SIG-M5 (cell line): Measurements from ENCODE around the gene GLI1.
"Not testable (repeated sequence)": the region's sequence is repeated elsewhere in the genome, so short reads cannot be mapped to it uniquely, and the experiment has no call there.

ENCODE experiments used
- DNase-seq: peaks from one replicate; lab custom pipeline; 2025; lab: John Stamatoyannopoulos, UW

GLI1 gene

DNA sequence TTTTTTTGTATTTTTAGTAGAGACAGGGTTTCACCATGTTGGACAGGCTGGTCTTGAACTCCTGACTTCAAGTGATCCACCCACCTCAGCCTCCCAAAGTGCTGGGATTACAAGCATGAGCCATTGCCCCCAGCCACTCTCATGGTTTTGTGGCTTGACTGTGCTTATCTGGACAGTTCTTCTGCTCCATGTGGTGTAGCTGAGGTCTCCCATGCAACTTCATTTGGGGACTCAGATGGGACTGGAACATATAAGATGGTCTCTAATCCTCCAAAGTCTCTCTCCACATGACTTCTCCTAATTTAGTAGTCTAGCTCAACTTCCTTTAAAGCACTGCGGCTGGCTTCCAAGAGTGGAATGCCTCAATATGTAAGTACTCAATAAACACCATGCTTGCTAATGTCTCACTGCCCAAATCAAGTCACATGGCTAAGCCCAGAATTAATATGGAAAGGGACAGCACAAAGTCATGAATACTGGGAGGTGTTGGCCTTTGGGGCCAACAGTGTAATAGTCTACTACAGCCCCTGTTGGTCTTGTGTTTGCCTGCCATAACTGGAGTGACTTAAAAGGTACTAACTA lies 17.6 kb upstream of the GLI1 start:
- no peak for DNase-seq

GRCh38 chr12:57444337-57444736 lies 15.2 kb upstream of the GLI1 start:
- not testable (repeated sequence) for DNase-seq

- no peak for DNase-seq
Measured at GRCh38 chr12:57444744-57445143, 14.8 kb upstream of the GLI1 start.

DNA sequence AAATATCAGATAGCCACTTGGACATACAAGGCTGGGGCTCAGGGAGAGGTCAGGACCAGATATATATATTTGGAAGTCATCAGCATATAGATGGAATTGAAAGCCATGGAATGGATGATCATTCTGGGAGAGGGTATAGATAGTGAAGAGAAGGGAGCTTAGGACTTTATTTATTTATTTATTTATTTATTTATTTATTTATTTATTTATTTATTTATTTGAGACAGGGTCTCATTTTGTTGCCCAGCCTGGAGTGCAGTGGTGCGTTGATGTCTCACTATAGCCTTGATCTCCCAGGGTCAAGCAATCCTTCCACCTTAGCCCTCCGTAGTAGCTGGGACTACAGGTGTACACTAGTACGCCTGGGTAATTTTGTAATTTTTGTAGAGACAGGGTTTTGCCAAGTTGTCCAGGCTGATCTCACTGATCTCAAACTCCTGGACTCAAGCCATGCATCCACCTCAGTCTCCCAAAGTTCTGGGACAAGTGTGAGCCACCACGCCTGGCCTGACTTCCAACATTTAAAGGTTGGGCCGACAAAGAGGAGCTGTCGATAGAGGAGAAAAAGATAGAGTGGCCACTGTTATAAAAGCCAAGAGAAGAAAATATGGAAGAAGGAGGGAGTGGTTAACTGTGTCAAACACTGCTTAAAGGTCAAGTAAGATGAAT lies 13.2 kb upstream of the GLI1 start:
- DNase-seq: no peak

- no peak for DNase-seq
Measured at GRCh38 chr12:57448669-57449068, 10.9 kb upstream of the GLI1 start.

DNA sequence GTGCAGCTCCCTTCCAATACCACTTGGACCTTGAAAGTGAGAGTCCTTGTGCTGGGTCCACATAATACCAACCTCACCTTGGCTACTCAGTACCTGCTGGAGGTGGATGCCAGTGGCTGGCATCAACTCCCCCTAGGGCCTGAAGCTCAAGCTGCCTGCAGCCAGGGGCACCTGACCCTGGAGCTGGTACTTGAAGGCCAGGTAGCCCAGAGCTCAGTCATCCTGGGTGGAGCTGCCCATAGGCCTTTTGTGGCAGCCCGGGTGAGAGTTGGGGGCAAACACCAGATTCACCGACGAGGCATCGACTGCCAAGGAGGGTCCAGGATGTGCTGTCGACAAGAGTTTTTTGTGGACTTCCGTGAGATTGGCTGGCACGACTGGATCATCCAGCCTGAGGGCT lies 10.2 kb upstream of the GLI1 start:
- DNase-seq: no peak

DNA sequence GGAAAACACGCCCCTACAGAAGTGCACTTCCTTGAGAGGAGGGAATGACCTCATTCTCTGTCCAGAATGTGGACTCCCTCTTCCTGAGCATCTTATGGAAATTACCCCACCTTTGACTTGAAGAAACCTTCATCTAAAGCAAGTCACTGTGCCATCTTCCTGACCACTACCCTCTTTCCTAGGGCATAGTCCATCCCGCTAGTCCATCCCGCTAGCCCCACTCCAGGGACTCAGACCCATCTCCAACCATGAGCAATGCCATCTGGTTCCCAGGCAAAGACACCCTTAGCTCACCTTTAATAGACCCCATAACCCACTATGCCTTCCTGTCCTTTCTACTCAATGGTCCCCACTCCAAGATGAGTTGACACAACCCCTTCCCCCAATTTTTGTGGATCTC lies 9.5 kb upstream of the GLI1 start:
- no peak for DNase-seq

DNA sequence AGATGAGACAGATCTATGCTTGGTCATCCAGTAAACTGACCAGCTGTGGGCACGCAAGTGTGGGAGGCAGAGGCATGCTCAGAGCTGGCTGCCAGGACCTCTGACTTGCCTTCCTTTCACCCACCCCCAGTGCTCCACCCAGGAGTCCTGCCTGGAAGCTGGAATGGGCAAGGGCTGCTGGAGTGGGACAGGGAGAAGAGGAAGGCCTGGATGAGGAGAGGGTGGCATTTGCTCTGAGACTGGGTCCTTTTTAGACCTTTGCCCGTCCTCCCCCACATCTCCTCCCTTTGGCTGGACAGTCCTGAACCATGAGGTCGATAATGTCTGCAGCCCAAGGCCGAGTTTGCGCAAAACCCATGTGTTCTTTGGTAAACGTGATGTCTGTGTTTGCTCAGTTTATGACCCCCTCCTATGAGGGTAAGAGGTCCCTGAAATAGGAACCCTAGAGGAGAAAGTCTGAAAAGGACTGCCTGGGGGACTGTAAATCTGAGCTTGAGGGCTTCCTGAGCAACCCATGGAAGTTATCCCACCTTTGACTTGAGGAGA lies 8.3 kb upstream of the GLI1 start:
- DNase-seq: no peak

- DNase-seq: peak; percentile 47
Measured at GRCh38 chr12:57452181-57452936, 7.2 kb upstream of the GLI1 start.

GRCh38 chr12:57452937-57453509 lies 6.6 kb upstream of the GLI1 start:
- DNase-seq: no peak

GRCh38 chr12:57454213-57454565 lies 5.4 kb upstream of the GLI1 start:
- DNase-seq: no peak

- DNase-seq: no peak
Measured at GRCh38 chr12:57454566-57455373, 4.8 kb upstream of the GLI1 start, which contains the start of gene INHBE. TSS of gene INHBE (plus strand) at chr12:57455307. CDS start at chr12:57455537, 230 bp downstream.

DNA sequence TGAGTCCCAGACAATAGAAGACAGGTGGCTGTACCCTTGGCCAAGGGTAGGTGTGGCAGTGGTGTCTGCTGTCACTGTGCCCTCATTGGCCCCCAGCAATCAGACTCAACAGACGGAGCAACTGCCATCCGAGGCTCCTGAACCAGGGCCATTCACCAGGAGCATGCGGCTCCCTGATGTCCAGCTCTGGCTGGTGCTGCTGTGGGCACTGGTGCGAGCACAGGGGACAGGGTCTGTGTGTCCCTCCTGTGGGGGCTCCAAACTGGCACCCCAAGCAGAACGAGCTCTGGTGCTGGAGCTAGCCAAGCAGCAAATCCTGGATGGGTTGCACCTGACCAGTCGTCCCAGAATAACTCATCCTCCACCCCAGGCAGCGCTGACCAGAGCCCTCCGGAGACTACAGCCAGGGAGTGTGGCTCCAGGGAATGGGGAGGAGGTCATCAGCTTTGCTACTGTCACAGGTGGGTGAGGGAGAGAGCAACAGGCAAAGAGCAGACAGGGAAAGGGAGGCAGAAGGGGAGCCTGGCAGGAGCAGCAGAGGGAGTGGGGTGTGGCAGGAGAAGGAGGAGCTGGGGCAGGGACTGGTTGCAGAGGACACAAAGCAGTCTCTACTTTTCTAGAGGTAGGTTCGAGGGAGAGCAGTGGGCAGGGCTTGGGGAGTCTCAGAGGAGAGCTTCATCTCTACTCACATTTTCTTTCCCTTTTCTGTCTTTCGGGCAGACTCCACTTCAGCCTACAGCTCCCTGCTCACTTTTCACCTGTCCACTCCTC lies 4.0 kb upstream of the GLI1 start:
- no peak for DNase-seq

DNA sequence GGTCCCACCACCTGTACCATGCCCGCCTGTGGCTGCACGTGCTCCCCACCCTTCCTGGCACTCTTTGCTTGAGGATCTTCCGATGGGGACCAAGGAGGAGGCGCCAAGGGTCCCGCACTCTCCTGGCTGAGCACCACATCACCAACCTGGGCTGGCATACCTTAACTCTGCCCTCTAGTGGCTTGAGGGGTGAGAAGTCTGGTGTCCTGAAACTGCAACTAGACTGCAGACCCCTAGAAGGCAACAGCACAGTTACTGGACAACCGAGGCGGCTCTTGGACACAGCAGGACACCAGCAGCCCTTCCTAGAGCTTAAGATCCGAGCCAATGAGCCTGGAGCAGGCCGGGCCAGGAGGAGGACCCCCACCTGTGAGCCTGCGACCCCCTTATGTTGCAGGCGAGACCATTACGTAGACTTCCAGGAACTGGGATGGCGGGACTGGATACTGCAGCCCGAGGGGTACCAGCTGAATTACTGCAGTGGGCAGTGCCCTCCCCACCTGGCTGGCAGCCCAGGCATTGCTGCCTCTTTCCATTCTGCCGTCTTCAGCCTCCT lies 3.4 kb upstream of the GLI1 start:
- DNase-seq: no peak

- no peak for DNase-seq
Measured at GRCh38 chr12:57456737-57457490, 2.7 kb upstream of the GLI1 start.

DNA sequence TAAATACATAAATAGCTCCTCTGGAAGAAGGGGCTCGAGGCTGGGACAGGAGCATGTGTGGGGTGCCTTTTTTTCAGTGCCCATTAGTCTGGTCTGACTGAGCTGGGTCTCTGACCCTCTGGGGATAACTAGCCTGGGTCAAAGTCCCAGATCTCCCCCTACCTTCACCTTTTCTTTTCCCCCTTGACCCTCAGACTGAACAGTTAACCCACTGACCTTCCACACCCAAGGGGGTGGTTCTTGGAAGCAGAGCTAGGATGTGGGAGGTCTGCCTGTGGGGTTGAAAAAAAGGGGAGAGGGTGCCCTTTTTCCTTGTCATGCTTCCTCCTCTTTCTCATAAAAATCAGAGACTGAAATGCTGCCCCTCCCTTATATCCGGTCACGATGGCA lies 925 bp upstream of the GLI1 start:
- no peak for DNase-seq

DNA sequence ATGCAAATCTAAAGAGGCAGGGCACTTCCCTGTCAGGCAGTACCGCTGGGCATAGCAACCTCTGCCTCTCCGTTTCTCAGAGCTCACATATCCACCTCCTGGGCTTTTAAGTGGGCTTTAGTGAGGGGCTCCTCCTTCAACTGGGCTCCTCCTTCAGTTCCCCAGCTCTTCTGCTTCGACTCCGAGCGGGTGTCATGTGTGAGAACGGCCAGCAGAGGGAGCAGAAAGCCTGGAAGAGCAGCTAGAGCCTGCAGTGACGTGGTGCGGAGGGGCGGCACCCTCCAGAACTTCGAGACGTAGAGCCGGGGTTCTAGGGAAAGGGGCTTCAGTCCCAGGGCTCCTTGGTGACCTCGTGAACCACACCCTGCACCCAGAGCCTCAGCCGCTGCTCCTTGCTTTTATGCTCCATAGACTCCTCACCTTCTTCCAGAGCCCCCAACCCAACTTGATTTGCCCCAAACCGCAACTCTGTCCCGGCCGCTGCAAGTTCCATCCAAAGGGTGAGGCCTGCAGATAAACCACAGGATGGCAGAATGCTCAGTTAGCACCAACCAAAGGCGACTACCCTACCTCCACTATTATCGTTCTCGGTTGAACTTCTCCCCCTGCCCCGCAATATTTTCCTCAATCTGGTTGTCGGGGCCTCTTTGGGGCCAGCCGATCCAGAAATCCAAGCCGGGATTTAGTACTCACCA lies 383 bp upstream of the GLI1 start:
- peak; percentile 85 for DNase-seq

DNA sequence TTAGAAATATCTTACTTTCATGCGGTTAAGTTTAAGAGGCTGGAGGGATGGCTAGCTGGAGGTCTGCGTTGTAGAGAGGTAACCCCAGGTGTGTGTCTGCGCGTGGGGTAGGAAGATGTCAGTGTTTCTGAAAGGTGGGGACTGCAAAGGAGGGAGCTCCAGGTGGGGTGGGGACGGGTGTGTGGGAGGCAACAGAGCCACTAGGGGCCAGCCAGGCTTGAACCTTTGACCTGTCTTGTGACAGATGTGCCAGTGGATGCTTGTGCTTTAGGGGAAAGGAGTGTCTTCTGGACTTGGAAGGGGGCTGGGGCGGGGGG lies 841 bp downstream of the GLI1 start:
- no peak for DNase-seq

DNA sequence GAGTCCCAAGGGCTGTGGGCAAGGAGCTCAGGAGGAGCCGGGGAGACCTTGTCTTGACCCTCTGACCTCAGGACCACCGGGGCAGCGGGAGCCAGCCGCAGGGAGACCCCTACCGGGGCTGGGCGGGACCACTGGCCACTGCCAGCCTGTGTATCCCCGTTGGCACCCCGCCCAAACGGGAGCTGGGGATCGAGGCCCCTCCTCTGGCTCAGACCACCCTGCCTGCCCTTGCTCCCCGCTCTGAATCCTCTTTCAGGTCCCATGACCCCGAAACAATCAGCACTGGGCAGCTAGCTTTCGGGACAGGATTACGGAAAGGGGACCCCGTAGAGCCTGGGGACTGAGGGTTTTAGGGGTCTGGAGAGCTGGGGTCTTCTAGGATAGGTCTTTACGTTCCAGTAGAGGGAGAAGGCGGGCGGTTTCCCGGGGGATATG lies 1.3 kb downstream of the GLI1 start:
- no peak for DNase-seq
